Endothelial cell of umbilical vein (primary cell): ENCODE data around the gene CCDC159. TPM values are rescaled to one million over a fixed set of nuclear protein-coding genes. Genes with fewer than 3 reads are reported as not detected.

Experiments used
- BruUV-seq: library from RNA; stranded (reverse); fragments of 400-500 nt; replicated peaks from 2 replicates; lab custom pipeline; 2021; lab: Mats Ljungman, UMichigan
- CTCF ChIA-PET: fragments of 300-600, 350-600 bp; sonication (Branson Sonifier 250); formaldehyde crosslinking; loops from one replicate; lab custom pipeline; 2021; ENCODE audit warnings: antibody characterized with exemption, inconsistent platforms; lab: Charles Lee
- POLR2A ChIA-PET: fragments of 300-600, 350-600 bp; sonication (Branson Sonifier 250); formaldehyde crosslinking; loops from one replicate; lab custom pipeline; 2021; ENCODE audit warnings: antibody characterized with exemption, inconsistent platforms; lab: Charles Lee
- DNase-seq: peaks from one replicate; pipeline ENCODE4 v3.0.0-alpha.2; 2011; ENCODE audit warnings: low read depth, low spot score
- FAIRE-seq: peaks from 2 replicates; lab custom pipeline; 2011; peaks lifted over from hg19 to GRCh38; lab: Jason Lieb, UNC
- H2AFZ ChIP-seq: 2 replicates; pipeline ENCODE4 v1.6.0; 2012; ENCODE audit warnings: low read depth, low read length, control low read depth, inconsistent platforms
- H3K27ac ChIP-seq: 2 replicates; pipeline ENCODE4 v1.5.1; 2011; ENCODE audit warnings: low read depth, mild to moderate bottlenecking, control low read depth, low read length, moderate library complexity; ENCODE audit not compliant: insufficient read depth
- H3K27me3 ChIP-seq, 2 experiments: 2 replicates each; pipeline versions ENCODE4 v1.6.0 to v1.6.1; 2011; ENCODE audit warnings: low read length in 2 of 2, mixed read lengths in 1 of 2; ENCODE audit not compliant: control insufficient read depth in 2 of 2, insufficient read depth in 2 of 2
- H3K36me3 ChIP-seq, 2 experiments: 2 replicates in 1 of 2; 3 replicates in 1 of 2; pipeline ENCODE4 v1.5.1; 2011; ENCODE audit warnings: low read length in 2 of 2, mild to moderate bottlenecking in 1 of 2, moderate library complexity in 1 of 2; ENCODE audit not compliant: control insufficient read depth in 2 of 2, insufficient read depth in 2 of 2; ENCODE audit errors: extremely low read depth in 1 of 2
- H3K4me1 ChIP-seq: 3 replicates; pipeline ENCODE4 v1.5.1; 2011; ENCODE audit warnings: mild to moderate bottlenecking, low read length; ENCODE audit not compliant: control insufficient read depth, insufficient read depth; ENCODE audit errors: extremely low read depth
- H3K4me2 ChIP-seq: 2 replicates; pipeline ENCODE4 v1.6.1; 2011; ENCODE audit warnings: low read length, control low read depth, mixed read lengths; ENCODE audit not compliant: insufficient read depth
- H3K4me3 ChIP-seq, 3 experiments: fragments of 200-600 bp in 1 of 3; sonication (generic), shearing (Covaris generic) in 1 of 3; replicated peaks in 1 of 3; 2 replicates each; pipeline ENCODE4 v1.5.1; 2011 to 2016; ENCODE audit warnings: control low read depth in 3 of 3, low read length in 3 of 3, mild to moderate bottlenecking in 2 of 3, inconsistent platforms in 1 of 3, low read depth in 1 of 3, moderate library complexity in 1 of 3; ENCODE audit not compliant: insufficient read depth in 1 of 3
- H3K79me2 ChIP-seq: 2 replicates; pipeline ENCODE4 v1.6.0; 2012; ENCODE audit warnings: low read length, inconsistent platforms; ENCODE audit not compliant: control insufficient read depth, insufficient read depth
- H3K9ac ChIP-seq: replicated peaks from 2 replicates; pipeline ENCODE3; 2011; ENCODE audit warnings: low read length, control low read depth; ENCODE audit not compliant: insufficient read depth; ENCODE audit errors: extremely low read depth
- H3K9me1 ChIP-seq: replicated peaks from 3 replicates; pipeline ENCODE4 v1.6.0; 2011; ENCODE audit warnings: mild to moderate bottlenecking, low read length; ENCODE audit not compliant: control insufficient read depth, insufficient read depth; ENCODE audit errors: extremely low read depth
- H3K9me3 ChIP-seq: replicated peaks from 2 replicates; pipeline ENCODE4 v1.5.1; 2012; ENCODE audit warnings: low read length, inconsistent platforms; ENCODE audit not compliant: control insufficient read depth, insufficient read depth
- H4K20me1 ChIP-seq: replicated peaks from 2 replicates; pipeline ENCODE3; 2011; ENCODE audit warnings: mild to moderate bottlenecking, low read length; ENCODE audit not compliant: control insufficient read depth, insufficient read depth; ENCODE audit errors: extremely low read depth
- EZH2 ChIP-seq: IDR thresholded peaks from 2 replicates; pipeline ENCODE4 v1.6.1; 2012; ENCODE audit warnings: borderline replicate concordance, low read depth, mild to moderate bottlenecking, moderate library complexity, low read length, inconsistent platforms; ENCODE audit not compliant: severe bottlenecking
- FOS ChIP-seq: IDR thresholded peaks from 2 replicates; pipeline ENCODE4 v1.6.1; 2011; ENCODE audit warnings: mild to moderate bottlenecking, low read length, moderate library complexity, borderline replicate concordance; ENCODE audit not compliant: insufficient read depth
- GATA2 ChIP-seq: IDR thresholded peaks from 2 replicates; pipeline ENCODE4 v1.7.0; 2011; ENCODE audit warnings: low read depth, mild to moderate bottlenecking, moderate library complexity, mixed read lengths, low read length; ENCODE audit not compliant: insufficient read length, insufficient read depth
- JUN ChIP-seq: IDR thresholded peaks from 2 replicates; pipeline ENCODE4 v1.6.1; 2011; ENCODE audit warnings: borderline replicate concordance, low read depth; ENCODE audit not compliant: insufficient read length, insufficient read depth
- MAX ChIP-seq: IDR thresholded peaks from 2 replicates; pipeline ENCODE4 v1.6.1; 2011; ENCODE audit not compliant: insufficient read depth, insufficient read length
- MYC ChIP-seq: IDR thresholded peaks from one replicate; pipeline ENCODE4 v1.6.1; 2011; ENCODE audit warnings: mild to moderate bottlenecking, low read depth, low read length
- POLR2A ChIP-seq: IDR thresholded peaks from 2 replicates; pipeline ENCODE4 v1.6.1; 2012; ENCODE audit warnings: low read depth, mild to moderate bottlenecking, control low read depth, low read length
- POLR2AphosphoS5 ChIP-seq: IDR thresholded peaks from 2 replicates; pipeline ENCODE4 v1.6.1; 2012; ENCODE audit warnings: low read depth, mild to moderate bottlenecking, control low read depth, low read length, moderate library complexity; ENCODE audit not compliant: insufficient read depth
- dilution Hi-C: fragments of 300-500 bp; cut with MboI; formaldehyde crosslinking; loops from one replicate; pipeline ENCODE4 v1.15.0; 2019; ENCODE audit warnings: low sequenced_read_pairs; ENCODE audit not compliant: extremely low pct_ligation_motif_present
- intact Hi-C: fragments of 100-400 bp; cut with micrococcal nuclease; formaldehyde crosslinking; loops from one replicate; pipeline ENCODE4 v1.10.0; 2022
- polyA plus RNA-seq, 4 experiments: library from polyadenylated mRNA; depleted of rRNA in 3 of 4; stranded (reverse) in 3 of 4; unstranded in 1 of 4; fragments of >200 nt; gene quantifications; 2 replicates each; pipeline versions ENCODE4 v1.2.1 to v1.2.3, GENCODE V29; 2011 to 2012; ENCODE audit warnings: missing spikeins in 1 of 4
- total RNA-seq: library from RNA; stranded (reverse); gene quantifications from 2 replicates; pipeline ENCODE4 v1.2.3, GENCODE V29; 2021
- TF ChIP-seq, protein P1 (sequence below), 2 donors: IDR thresholded peaks; 1 replicate in 1 of 2; 2 replicates in 1 of 2; pipeline ENCODE4 v1.5.1; 2011; ENCODE audit warnings: low read length in 2 of 2, mild to moderate bottlenecking in 2 of 2, moderate library complexity in 2 of 2, control low read depth in 1 of 2, inconsistent platforms in 1 of 2, low read depth in 1 of 2; ENCODE audit not compliant: insufficient read depth in 1 of 2; ENCODE audit errors: extremely low read depth in 1 of 2

Gene CCDC159
- total and polyA plus RNA-seq, 2 donors (not counting 3 experiments of a cell fraction or from before 2014, with no cell fraction given): 30.0 to 31.6 TPM

DNA sequence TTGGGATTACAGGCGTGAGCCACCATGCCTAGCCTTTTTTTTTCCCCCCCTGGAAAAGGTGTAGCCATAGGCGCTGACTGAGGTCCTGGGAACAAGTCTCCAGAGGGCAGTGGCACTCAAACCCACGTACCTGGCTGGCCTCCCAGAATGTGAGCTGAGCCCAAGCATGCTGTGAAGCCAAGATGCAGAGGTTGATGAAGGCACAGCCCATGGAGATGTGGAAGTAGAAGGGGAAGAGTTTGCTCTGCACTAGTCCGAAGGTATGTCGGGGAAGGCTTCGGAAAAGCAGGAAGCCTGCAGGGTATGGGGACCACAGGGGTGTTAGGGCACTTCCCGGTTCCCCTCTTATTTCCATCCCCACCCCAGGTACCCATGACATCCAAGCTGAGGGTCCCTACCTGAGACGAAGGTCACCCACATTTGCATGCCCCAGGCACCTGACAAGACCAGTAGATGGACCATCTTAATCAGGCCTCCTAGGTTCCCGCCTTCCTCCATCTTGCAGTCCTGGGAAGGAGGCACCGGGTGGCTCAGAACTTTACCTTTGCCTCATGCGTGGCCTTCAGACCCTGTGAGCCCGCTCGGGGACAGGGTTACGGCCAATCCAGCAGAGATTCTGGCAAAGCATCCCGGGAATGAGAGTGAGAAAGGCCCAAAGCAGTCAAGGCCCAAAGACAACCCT is 1.1 kb upstream of the CCDC159 start:
- Histone ChIP-seq H3K36me3 (peaks cover 0 to 3% of the 10 kb centered on the region in 2 experiments), H3K9me1 (no peaks in the 10 kb centered on the region), H3K79me2 (no peaks in the 10 kb centered on the region), H4K20me1 (no peaks in the 10 kb centered on the region), H2AFZ (no peak overlapping the region), H3K27me3 (no peaks in the 10 kb centered on the region), H3K27ac (no peak overlapping the region), H3K4me3 (peak overlapping the region; percentile 18 to 93 (median 72)), H3K4me1 (peaks cover 21% of the 10 kb centered on the region), H3K9me3 (no peaks in the 10 kb centered on the region), H3K4me2 (peak overlapping the region; percentile 57), H3K9ac (no peak overlapping the region)
- CTCF ChIA-PET: interaction anchor here (0.6 to 2.1 kb wide), 9 partner anchors 8 to 137 kb away, joined by 3 to 14 read pairs (median 5); partner anchors contain the start of genes EPOR, ODAD3, PRKCSH and SWSAP1
- FAIRE-seq (peak; percentile 44), DNase-seq (peak; percentile 21)
- dilution Hi-C loops (no loop called here), intact Hi-C loops (loop anchor here (2.0 kb wide), 1 partner anchor 76 kb away; no protein-coding TSS in a partner anchor)
- no TSS peak for BruUV-seq
- TF ChIP-seq EZH2: no peak
- no peak for TF ChIP-seq JUN
- no peak for TF ChIP-seq FOS
- no peak for TF ChIP-seq MAX
- TF ChIP-seq GATA2: no peak
- no peak for TF ChIP-seq POLR2A
- no peak for TF ChIP-seq MYC
- TF ChIP-seq, protein P1, sequence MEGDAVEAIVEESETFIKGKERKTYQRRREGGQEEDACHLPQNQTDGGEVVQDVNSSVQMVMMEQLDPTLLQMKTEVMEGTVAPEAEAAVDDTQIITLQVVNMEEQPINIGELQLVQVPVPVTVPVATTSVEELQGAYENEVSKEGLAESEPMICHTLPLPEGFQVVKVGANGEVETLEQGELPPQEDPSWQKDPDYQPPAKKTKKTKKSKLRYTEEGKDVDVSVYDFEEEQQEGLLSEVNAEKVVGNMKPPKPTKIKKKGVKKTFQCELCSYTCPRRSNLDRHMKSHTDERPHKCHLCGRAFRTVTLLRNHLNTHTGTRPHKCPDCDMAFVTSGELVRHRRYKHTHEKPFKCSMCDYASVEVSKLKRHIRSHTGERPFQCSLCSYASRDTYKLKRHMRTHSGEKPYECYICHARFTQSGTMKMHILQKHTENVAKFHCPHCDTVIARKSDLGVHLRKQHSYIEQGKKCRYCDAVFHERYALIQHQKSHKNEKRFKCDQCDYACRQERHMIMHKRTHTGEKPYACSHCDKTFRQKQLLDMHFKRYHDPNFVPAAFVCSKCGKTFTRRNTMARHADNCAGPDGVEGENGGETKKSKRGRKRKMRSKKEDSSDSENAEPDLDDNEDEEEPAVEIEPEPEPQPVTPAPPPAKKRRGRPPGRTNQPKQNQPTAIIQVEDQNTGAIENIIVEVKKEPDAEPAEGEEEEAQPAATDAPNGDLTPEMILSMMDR (IDR thresholded peaks at IDR 0.05; ENCODE audit: extremely low read depth in 1 of 2, insufficient read depth in 1 of 2, low read depth in 1 of 2, low read length in 2 of 2): no peak
- TF ChIP-seq POLR2AphosphoS5: no peak
- POLR2A ChIA-PET: interaction anchor here (0.7 to 1.1 kb wide), 2 partner anchors 30 to 1502 kb away, joined by 4 to 10 read pairs; partner anchors contain the start of gene SWSAP1
